ENCODE measurements around the gene GSG1.

DNA sequence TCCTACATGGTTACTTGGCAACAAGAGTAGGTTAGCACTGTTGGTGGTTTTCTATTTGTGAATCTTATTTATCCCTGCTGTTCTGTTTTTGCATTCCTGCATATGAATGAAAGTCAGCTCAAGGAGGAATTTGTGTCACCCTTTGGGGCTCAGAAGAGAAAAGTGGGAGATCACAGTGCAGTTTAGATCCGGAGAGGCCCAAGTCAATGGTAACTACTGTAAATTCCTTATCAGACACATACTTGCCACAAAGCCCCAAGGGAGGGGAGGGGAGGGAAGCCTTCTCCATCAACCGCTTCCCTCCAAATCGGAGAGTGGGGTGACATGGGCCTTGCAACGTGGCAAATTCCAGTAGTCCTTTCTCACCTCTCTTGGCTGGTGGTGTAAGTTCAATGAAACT lies 15.0 kb downstream of the GSG1 start:
- TF ChIP-seq, protein P1, sequence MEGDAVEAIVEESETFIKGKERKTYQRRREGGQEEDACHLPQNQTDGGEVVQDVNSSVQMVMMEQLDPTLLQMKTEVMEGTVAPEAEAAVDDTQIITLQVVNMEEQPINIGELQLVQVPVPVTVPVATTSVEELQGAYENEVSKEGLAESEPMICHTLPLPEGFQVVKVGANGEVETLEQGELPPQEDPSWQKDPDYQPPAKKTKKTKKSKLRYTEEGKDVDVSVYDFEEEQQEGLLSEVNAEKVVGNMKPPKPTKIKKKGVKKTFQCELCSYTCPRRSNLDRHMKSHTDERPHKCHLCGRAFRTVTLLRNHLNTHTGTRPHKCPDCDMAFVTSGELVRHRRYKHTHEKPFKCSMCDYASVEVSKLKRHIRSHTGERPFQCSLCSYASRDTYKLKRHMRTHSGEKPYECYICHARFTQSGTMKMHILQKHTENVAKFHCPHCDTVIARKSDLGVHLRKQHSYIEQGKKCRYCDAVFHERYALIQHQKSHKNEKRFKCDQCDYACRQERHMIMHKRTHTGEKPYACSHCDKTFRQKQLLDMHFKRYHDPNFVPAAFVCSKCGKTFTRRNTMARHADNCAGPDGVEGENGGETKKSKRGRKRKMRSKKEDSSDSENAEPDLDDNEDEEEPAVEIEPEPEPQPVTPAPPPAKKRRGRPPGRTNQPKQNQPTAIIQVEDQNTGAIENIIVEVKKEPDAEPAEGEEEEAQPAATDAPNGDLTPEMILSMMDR (IDR thresholded peaks at IDR 0.05): no peak
- TF ChIP-seq POLR2A (IDR thresholded peaks at IDR 0.05): no peak

All from lower leg skin (tissue), 3 donors.